Posterior vena cava (tissue), 2 donors: ENCODE results near the gene GPR158. TPM values are rescaled to one million over a fixed set of nuclear protein-coding genes. Genes with fewer than 3 reads are reported as not detected.

Source experiments
- DNase-seq: peaks from one replicate; pipeline ENCODE4 v3.0.0-alpha.2; 2020; ENCODE audit warnings: low spot score
- intact Hi-C, 2 donors: fragments of 100-400 bp; cut with DNase I; formaldehyde crosslinking; loops; one replicate each; pipeline versions ENCODE4 v1.14.1 to v1.14.2; 2022 to 2023
- total RNA-seq, 2 donors: library from RNA; stranded (reverse); fragmentation: NEBNext Ultra II Directional; extraction: Animal tissue kit (Norgen Biotek cat#: 25700); gene quantifications; one replicate each; pipeline ENCODE4 v1.2.1, GENCODE V29; 2021
- donor health status: DM: yes; HTN: yes; CAD: no.
- donor health status: DM: yes; HTN: yes; CAD: no.

Gene GPR158
- total RNA-seq, 2 donors from 2014 or later, result 0.05 TPM

DNA sequence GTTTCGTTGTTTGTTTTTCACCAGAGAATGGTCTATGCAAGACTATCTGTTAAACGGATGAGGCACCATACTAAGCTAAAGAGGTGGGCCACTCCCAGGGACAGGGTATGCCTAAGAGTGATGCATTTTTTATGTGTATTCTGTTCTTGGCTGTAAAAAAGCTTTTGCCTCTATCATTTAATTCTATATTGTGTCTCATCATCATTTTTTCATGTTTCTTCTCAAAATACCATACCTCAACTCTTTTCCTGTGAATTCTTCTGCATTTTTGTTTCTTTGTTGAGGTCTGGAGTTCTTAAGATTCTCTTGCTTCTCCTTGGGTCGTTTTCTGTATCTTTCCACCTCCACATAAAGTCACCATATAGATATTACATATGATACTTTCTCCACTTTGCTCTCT, 357.4 kb downstream of the GPR158 start:
- intact Hi-C loops, result no loop called here
- no peak for DNase-seq

DNA sequence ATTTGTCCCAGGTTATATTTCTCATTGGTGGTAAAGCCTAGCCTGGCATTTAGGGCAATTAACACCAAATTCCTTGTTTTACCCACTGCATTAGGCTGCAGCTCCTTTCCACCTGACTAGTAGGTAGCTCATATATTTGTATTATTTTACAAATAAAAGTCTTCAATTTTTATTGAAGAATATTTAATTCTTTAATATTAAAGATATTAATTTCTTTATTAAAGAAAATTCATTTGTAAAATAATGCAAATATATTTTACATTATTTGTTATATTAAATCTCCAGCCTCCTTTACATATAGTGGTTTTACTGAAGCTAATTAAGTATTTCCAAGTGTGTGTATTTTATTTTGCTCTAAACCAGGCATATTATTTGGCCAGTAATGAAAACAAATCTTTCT, 361.2 kb downstream of the GPR158 start:
- no peak for DNase-seq
- intact Hi-C loops, result no loop called here

DNA sequence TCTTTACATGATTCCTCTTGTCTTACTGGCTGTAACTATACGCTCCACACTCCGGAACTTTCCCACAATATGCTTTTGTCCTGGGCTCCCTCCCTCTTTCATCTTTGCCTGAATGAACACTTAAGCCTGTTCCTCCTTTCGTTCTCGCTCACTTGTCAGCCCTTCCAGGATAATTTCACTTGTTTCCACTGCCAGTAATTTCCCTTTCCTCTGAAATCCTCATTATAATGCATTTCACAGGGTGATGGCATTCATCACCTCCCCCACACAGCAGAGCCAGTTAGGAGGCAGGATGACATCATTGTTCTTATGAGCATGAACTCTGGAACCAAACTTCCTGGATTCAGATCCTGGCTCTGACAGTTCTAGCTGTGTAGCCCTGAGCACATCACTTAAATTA, 372.6 kb downstream of the GPR158 start:
- no peak for DNase-seq
- intact Hi-C loops, result loop anchor here in 1 of 2 donors (5.0 kb wide), 1 partner anchor 1525 kb away; no protein-coding TSS in a partner anchor

DNA sequence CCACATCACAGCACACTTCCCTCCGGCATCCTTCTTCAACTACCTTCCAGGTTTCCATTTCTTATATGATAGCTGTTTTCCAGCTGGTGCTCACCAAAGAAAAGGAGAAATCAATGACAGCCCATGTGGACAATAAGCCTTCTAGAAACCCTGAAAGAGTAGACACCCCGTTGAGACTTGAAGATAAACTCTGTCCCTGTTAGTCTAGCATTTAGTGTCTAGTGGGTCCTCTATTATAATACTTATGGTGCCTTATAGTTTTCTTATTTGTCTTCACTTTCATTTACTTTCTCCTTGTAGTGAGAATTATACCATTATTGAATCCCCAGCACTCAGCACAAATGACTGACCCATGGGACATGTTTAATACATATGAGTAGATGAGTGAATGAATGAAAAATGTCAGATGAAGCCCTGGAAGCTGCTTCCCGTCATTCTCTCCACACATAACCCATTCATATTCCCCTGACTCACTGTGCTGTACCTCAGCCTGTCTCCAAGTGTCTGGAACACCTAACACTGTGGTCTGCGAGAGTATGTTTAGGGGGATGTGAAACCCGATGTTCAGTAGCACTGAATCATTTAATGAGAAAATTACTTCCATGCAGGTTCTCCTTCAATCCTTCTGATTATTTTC, 377.6 kb downstream of the GPR158 start:
- DNase-seq, result no peak
- intact Hi-C loops, result no loop called here

DNA sequence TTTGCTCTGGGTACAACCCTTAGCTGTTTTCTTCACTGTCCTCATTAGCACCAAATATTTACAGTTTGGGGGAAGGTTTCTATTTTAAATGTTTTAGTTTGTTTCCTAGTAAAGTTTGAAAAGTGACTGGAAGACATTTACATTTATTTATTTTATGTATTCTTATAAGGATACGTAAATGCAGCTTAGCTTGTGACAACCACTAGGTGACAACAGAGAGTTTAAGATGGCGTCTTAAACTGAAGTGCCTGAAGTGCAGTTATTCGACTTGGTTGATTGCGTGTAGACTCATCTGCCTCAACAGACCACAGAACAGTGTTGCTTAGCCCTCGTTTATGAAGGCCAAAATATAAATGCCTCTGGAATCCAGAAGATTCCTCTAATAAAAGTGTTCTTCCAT, 381.1 kb downstream of the GPR158 start:
- intact Hi-C loops, result no loop called here
- DNase-seq, result no peak

DNA sequence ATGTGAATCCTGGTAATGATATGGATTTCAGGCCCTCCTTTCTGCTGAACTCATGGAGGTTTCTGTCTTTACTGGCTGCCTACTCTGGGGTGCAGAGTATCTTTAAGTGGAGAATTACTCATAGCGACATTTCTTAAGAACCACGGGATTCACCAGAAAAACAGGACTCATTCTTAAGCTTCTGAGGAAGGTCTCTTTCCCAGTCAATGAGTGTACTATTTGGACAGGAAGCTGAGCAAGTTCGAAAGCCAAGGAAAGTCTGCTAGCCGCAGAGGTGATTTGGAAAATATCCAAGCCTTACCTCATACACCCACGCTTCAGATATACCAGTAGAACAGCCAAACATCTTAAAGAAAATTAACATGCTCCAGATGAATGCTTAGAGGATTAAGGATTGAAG, 381.7 kb downstream of the GPR158 start:
- DNase-seq, result no peak
- intact Hi-C loops, result no loop called here

DNA sequence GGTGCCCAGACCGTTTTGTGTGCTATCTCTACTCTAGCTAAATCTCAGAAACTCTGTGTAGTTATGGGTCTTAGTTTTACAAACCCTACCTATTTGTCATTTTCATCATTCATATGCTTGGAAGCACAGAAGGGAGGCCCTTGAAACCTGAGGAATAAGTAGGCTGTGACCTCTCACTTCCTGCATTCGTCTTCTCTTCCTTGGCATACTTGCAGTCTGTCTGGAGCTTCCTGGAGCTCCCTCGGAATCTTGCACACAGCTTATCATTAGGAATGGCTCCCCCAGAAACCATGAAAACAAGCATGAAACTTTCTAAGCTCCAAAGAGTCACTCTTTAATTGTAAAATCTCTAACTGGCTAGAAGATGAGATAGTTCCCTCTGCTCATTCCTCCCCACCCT, 382.3 kb downstream of the GPR158 start:
- no peak for DNase-seq
- intact Hi-C loops, result no loop called here

DNA sequence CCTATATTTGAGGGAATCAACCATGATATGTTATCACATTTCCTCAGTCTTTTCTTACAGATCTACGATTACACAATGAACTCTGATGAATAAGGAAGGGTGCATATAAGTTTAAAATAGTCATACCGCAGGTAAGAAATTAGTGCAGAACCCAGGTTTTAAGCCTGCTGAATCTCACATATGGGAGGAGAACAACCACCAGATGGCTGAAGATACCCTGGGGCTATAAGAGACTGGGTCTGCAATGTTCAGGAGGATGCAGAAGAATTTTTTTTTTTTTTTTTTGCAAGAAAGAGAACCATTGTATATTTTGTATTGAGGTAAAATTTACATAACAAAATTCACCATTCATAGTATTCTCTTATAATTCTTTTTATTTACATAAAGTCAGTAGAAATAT, 387.0 kb downstream of the GPR158 start:
- intact Hi-C loops, result loop anchor here in 1 of 2 donors (10.0 kb wide), 1 partner anchor 347 kb away; no protein-coding TSS in a partner anchor
- DNase-seq, result no peak

DNA sequence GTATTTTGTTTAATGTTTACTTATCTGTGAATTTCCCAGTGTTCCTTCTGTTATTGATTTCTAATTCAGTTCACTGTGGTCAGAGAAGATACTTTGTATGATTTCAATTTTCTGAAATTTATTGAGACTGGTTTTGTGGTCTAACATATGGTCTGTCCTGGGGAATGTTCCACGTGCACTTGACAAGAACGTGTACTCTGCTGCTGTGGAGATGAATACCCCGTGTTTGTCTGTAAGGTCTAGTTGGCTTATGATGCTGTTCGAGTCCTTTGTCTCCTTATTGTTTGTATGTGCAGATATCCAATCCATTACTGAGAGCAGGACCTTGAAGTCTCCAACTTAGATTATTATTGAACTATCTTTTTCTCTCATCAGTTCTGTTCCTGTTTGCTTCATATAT, 387.7 kb downstream of the GPR158 start:
- intact Hi-C loops, result loop anchor here in 1 of 2 donors (10.0 kb wide), 1 partner anchor 348 kb away; no protein-coding TSS in a partner anchor
- DNase-seq, result no peak

DNA sequence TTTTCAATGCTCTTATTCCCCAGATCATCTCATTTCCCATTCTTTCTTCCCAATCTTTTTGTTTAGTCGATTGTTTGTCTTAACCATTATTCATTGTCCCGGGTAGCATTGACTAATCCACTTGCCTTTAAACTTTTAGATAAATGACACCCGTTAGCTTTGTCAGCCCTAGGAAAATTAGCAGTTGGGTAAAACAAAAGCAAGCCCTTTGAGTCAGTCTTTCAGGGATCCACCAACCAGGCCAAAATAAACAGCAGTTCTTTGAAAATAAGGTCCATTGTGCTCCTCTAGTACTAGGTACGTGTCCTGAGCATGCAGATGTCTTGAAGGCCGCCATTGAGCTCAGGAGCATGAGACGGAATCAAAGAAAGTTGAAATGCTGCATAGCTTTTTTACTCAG, 389.6 kb downstream of the GPR158 start:
- DNase-seq, result no peak
- intact Hi-C loops, result loop anchor here in 1 of 2 donors (10.0 kb wide), 1 partner anchor 350 kb away; no protein-coding TSS in a partner anchor

DNA sequence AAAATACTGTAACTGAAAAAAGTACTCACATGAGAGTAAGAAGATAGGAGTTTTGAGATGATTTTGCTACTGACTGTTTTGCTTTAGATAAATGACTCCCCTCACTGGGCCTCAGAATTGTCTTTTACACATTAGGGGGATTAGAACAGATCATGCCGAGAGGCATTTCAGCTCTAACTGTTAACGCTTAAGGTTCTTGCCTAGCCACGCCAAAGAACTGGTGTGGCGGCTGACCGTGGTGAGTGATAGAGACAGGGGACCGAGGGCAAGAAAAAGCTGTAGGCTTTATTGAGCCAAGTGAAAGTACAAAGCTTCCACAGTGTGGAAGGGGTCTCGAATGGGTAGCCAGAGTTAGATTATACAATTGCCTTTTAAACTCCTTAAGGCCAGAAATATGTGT, 390.8 kb downstream of the GPR158 start:
- intact Hi-C loops, result loop anchor here in 1 of 2 donors (10.0 kb wide), 1 partner anchor 351 kb away; no protein-coding TSS in a partner anchor
- DNase-seq, result no peak

DNA sequence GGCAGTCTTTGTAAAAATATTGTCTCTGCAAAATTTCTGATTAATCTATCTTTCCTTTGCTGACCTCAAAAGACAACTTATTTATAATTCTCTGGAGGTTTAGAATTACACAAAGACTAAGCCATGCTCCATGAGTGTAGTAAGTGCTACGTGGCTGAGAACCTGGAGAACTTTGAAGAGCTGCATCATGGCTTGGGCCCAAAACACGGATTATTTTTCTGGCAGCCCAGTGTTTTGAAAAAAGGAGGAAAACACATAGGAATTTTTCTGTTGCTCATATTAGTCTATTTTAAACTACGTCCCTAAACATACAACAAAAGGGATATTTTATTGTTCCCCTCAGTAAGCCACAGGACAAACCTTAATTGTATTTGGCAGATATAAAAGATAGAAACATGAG, 398.5 kb downstream of the GPR158 start:
- intact Hi-C loops, result no loop called here
- DNase-seq, result no peak

DNA sequence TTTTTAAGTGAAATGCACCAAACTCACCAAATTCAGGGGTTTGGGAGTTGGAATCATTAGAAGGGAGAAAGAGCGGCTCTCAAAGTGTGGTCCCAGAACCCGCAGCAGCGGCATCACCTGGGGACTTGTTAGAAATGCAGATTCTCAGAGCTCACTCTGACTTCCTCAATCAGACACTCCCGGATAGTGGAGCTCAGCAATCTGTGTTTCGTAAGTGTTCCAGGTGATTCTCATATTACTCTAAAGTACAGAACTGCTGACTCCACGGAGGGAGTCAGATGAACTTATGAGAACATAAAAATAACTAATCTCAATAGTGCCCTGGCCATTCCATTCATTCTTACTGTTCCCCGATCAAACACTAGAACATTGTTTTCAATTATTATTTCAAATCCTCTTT, 400.5 kb downstream of the GPR158 start:
- no peak for DNase-seq
- intact Hi-C loops, result no loop called here

DNA sequence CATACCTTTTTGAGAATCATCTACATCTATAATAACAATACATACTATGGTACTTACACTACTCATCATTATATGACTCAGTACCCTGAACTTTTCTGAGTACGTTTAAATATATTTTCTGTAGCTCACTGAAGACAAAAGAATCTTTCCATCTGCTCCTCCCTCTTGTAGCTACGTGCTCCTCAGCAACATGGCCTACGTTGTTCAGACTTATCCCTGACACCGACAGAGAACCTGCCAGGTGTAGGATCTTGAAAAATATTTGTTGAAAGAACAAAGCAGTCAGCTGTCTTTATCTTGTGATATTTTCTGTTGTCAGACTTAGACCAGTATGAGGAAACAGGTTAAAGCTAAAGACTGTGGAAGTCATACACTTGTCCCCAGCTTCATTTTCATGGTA, 403.3 kb downstream of the GPR158 start:
- no peak for DNase-seq
- intact Hi-C loops, result no loop called here

DNA sequence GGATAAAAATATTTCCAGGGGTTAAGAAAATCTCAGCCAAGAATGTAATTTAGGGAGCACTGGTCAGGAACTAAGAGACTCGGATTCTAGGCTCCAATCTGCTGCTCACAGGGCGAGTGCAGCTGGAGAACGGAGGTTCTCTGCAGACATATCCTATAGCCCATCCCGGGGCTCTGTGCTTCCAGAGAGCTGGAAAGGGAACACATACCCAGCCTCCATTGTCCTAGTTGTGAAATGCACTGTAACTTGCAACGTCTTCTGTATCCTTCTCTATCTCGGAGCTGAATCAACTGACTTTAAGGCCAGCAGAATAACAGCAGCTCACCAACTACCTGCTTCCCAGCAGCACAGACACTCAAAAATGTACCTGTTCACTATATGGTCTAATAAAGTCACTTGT, 408.2 kb downstream of the GPR158 start:
- DNase-seq, result no peak
- intact Hi-C loops, result no loop called here

DNA sequence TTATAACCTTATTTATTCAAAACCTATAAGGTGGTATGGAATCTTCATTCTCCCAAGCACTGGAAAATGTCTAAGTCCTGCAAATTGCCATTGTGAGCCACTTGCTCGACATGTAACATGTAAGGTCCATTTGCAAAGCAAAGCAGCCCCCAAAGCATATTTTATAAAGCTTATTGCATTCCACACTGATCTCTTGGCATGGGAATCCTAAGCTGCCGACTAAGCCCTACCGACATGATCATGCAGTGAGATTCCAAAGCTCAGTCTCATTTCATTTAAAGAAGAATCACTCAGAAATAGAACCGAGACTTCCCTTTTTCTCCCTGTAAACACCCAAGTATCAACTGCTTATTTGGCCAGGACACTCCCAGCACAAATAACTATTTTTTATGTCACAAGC, 425.9 kb downstream of the GPR158 start:
- intact Hi-C loops, result loop anchor here in 1 of 2 donors (5.0 kb wide), 1 partner anchor 1703 kb away; no protein-coding TSS in a partner anchor
- no peak for DNase-seq

DNA sequence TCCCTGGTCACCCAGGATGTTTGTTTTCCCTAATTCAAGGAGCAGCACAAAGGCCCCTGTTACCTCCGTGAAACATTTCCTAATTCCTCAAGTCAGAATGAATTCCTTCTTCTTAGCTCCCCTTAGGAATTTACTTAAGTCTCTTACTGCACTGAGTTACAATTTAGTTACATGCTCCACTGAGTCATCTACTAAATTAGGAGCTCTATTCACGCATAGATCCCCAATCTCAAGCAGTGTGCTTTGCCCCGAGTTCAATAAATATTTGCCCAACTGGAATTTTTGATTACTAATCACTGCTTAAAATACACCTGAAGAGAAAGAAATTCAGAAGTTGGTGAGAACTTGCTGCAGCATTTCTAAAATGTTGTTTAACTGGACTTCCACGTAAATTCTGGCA, 429.8 kb downstream of the GPR158 start:
- intact Hi-C loops, result loop anchor here in 1 of 2 donors (5.0 kb wide), 1 partner anchor 1707 kb away; no protein-coding TSS in a partner anchor
- no peak for DNase-seq

DNA sequence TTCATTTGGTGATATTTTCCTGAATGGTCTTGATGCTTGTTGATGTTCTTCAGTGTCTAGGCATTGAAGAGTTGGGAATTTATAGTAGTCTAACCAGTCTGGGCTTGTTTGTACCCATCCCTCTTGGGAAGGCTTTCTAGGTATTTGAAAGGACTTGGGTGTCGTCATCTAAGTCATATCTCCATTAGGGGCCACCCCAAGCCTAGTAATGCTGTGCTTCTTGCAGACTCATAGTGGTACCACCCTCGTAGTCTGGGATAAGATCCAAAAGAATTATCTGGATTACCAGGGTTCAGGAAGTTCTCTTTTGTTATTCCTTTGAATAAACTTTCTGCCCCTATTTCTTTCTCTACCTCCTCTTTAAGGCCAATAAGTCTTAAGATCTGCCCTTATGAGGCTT, 439.9 kb downstream of the GPR158 start:
- no peak for DNase-seq
- intact Hi-C loops, result no loop called here

DNA sequence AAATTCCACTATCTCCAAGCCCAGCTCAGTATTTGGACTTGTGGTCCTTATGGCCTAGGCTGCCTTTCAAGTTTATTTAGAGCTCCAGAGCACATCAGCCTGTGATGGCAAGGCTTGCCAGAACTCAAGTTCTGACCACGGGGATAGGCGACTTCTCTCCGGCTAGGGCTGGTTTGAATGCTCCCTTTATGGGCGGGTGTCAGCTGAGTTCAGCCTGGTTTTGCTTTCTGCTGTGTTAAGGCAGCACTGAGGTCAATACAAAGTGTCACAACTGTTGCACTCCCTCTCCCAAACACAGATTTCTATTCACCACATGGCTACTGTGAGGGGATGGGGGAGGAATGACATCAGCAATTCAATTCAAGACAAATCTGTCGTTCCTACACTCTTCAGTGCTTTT, 441.1 kb downstream of the GPR158 start:
- intact Hi-C loops, result no loop called here
- DNase-seq, result no peak

DNA sequence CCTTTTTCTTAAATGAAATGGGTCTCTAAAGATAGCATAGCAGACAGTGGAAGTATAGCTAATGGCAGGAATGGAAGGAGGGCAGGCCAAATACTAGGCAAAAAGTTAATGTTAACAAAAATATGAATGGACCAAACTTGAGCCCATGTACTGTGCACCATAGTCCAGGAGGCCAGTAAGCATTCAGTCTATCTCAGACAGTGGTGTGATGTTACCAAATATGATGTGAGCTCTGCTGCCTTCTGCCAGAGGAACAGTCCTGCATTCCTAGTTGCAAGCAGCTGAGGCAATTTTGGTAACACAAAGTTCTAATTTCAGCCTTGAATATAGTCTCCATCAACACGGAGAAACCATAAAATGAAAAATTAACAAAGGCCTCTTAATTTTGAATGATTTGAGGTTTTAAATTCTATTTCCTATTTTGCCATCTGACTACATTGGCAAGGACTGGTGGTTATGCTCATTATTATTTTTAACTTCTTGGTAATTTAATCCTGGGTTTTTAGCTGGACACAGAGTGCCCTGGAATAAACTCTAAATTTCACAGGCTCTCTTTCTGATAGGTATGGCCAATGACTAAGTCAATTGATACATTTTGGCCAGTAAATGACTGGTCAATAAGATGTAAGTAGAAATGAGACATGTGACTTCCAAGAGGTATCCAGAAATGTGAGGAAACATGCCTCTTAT, 442.2 kb downstream of the GPR158 start:
- intact Hi-C loops, result no loop called here
- no peak for DNase-seq

DNA sequence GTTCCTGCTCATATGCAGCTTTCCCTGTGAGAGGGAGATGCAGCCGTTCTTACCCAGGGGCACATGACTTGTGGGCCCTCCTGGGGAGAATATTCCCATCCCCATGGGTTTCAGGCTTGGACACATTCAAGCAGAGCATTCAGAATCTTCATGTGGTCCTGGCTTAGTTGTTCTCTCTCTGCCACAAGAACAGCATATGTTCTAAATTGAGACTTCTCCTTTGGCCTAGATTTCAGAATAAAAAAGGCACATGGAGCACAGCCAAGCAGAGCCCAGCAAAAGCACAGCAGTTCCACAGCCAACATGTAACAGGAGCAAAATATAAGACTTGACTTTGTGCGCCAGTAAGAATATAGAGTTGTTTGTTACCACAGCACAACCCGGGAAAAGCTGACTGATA, 452.8 kb downstream of the GPR158 start:
- DNase-seq, result no peak

More for the DNA sequence above, 452.8 kb downstream of the GPR158 start:
- intact Hi-C loops, result no loop called here
